Chondrocyte (in vitro differentiated cells): ENCODE results near the gene SGCA. TPM values are rescaled to one million over a fixed set of nuclear protein-coding genes. Genes with fewer than 3 reads are reported as not detected.

Source experiments
- DNase-seq: peaks from one replicate; pipeline ENCODE4 v3.0.0; 2021; ENCODE audit warnings: mixed read lengths, low spot score
- H3K27ac Mint-ChIP-seq: one replicate; pipeline ENCODE4 v1.8.0; 2021; ENCODE audit warnings: mild to moderate bottlenecking, moderate library complexity, mixed read lengths; ENCODE audit not compliant: unreplicated experiment
- H3K27me3 Mint-ChIP-seq: 2 replicates; pipeline ENCODE4 v1.8.0; 2021; ENCODE audit warnings: low read depth, mixed read lengths
- H3K36me3 Mint-ChIP-seq: 2 replicates; pipeline ENCODE4 v1.8.0; 2021; ENCODE audit warnings: low read depth, mixed read lengths
- H3K4me1 Mint-ChIP-seq: 2 replicates; pipeline ENCODE4 v1.8.0; 2021; ENCODE audit warnings: low read depth, mild to moderate bottlenecking, mixed read lengths
- H3K4me3 Mint-ChIP-seq: one replicate; pipeline ENCODE4 v1.8.0; 2021; ENCODE audit warnings: mild to moderate bottlenecking, moderate library complexity, mixed read lengths; ENCODE audit not compliant: unreplicated experiment
- H3K9me3 Mint-ChIP-seq: 2 replicates; pipeline ENCODE4 v1.8.0; 2021; ENCODE audit warnings: low read depth, mixed read lengths
- CTCF ChIP-seq: fragments of 200-600 bp; sonication (generic); IDR thresholded peaks from 2 replicates; pipeline ENCODE4 v1.5.0; 2021; ENCODE audit warnings: antibody characterized with exemption, mild to moderate bottlenecking, moderate library complexity
- total RNA-seq: library from RNA; stranded (reverse); gene quantifications from 3 replicates; pipeline ENCODE4 v1.2.1, GENCODE V29; 2021

SGCA gene
- total RNA-seq, 1 donor from 2014 or later: 1.3 TPM

GRCh38 chr17:50148226-50149090 lies 17.3 kb upstream of the SGCA start:
- Mint-ChIP-seq H3K27me3 (no peaks in the 10 kb centered on the region), H3K4me3 (peak overlapping the region; percentile 87), H3K4me1 (peaks cover 45% of the 10 kb centered on the region), H3K9me3 (no peaks in the 10 kb centered on the region), H3K36me3 (peaks cover 9% of the 10 kb centered on the region), H3K27ac (peak overlapping the region; percentile 81)
- DNase-seq: peak; percentile 88
- TF ChIP-seq CTCF: peak; percentile 71

DNA sequence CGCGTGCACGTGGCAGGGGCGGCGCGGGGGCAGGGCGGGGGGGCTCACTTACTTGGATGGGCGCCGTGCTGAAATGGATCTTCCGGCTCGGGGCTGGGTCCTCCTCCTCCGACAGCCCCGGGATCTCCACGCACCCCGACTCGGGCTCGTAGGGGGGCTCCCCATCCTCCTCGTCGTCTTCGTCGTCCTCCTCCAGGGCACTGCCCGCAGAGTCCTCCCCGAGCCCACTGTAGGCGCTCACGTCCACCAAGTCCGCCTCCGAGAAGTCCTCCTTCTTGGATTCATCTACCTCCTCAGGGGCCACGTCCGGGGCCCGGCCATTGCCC lies 16.8 kb upstream of the SGCA start:
- no peaks in the 10 kb centered on the region for H3K9me3 Mint-ChIP-seq
- H3K36me3 Mint-ChIP-seq: peaks cover 7% of the 10 kb centered on the region
- peak; percentile 87 for DNase-seq
- H3K4me3 Mint-ChIP-seq: peak overlapping the region; percentile 87
- H3K27me3 Mint-ChIP-seq: no peaks in the 10 kb centered on the region
- H3K27ac Mint-ChIP-seq: peak overlapping the region; percentile 51
- H3K4me1 Mint-ChIP-seq: peaks cover 45% of the 10 kb centered on the region
- TF ChIP-seq CTCF: no peak

GRCh38 chr17:50149417-50150353 lies 16.1 kb upstream of the SGCA start:
- H3K9me3 Mint-ChIP-seq: no peaks in the 10 kb centered on the region
- peak; percentile 90 for DNase-seq
- peak; percentile 31 for TF ChIP-seq CTCF
- H3K4me3 Mint-ChIP-seq: peak overlapping the region; percentile 87
- no peaks in the 10 kb centered on the region for H3K27me3 Mint-ChIP-seq
- peaks cover 2% of the 10 kb centered on the region for H3K36me3 Mint-ChIP-seq
- peaks cover 45% of the 10 kb centered on the region for H3K4me1 Mint-ChIP-seq
- peak overlapping the region; percentile 51 for H3K27ac Mint-ChIP-seq

- Mint-ChIP-seq H3K4me1 (peaks cover 46% of the 10 kb centered on the region), H3K36me3 (peaks cover 2% of the 10 kb centered on the region), H3K27me3 (no peaks in the 10 kb centered on the region), H3K4me3 (peak within 1 kb of the TSS; percentile 87), H3K27ac (peak within 1 kb of the TSS; percentile 94), H3K9me3 (no peaks in the 10 kb centered on the region)
- TF ChIP-seq CTCF: no peak
- no peak for DNase-seq
Observed at GRCh38 chr17:50150354-50151040, 15.3 kb upstream of the SGCA start, which contains the start of gene PPP1R9B. TSS of gene PPP1R9B (minus strand) at chr17:50150677. CDS start at chr17:50150513, 164 bp downstream.
